SK-N-SH treated with all-trans-retinoic acid at 6 μM for 48 hours (cell line): ENCODE measurements around the gene GLOD4.

Experiments used
- ARNTL ChIP-seq: fragments of 450-650 bp; formaldehyde crosslinking; IDR thresholded peaks from 2 replicates; pipeline ENCODE4 v1.5.0; 2020; ENCODE audit warnings: low read depth, mild to moderate bottlenecking, moderate library complexity, borderline replicate concordance
- CSRNP3 ChIP-seq: fragments of 250-450 bp; sonication (Bioruptor Pico); IDR thresholded peaks from 2 replicates; pipeline ENCODE4 v1.5.1; 2021; ENCODE audit warnings: mild to moderate bottlenecking, moderate library complexity
- TSHZ2 ChIP-seq: fragments of 250-450 bp; sonication (Bioruptor Pico); IDR thresholded peaks from 2 replicates; pipeline ENCODE4 v1.5.0; 2020; ENCODE audit warnings: mild to moderate bottlenecking, moderate library complexity
- ZFP3 ChIP-seq: fragments of 250-450 bp; sonication (Bioruptor Pico); IDR thresholded peaks from 2 replicates; pipeline ENCODE4 v1.5.0; 2020; ENCODE audit warnings: mild to moderate bottlenecking, moderate library complexity

GRCh38 chr17:778096-778495, 4.0 kb downstream of the GLOD4 start:
- no peak for TF ChIP-seq TSHZ2 (CRISPR knock-in tag)
- no peak for TF ChIP-seq ARNTL (CRISPR knock-in tag)
- no peak for TF ChIP-seq CSRNP3 (CRISPR knock-in tag)
- no peak for TF ChIP-seq ZFP3 (CRISPR knock-in tag)
